Measurements from ENCODE around the gene INPP5J.
"Not testable (repeated sequence)": the region's sequence is repeated elsewhere in the genome, so short reads cannot be mapped to it uniquely, and the experiment has no call there.

Gene INPP5J

GRCh38 chr22:31122532-31123291 lies at the start of gene INPP5J:
Gene INPP5J (plus strand): TSS chr22:31122966. CDS start chr22:31123015, 49 bp downstream.
- no peak for DNase-seq

- DNase-seq, result not testable (repeated sequence)
Measured at GRCh38 chr22:31073125-31073524, 49.6 kb upstream of the INPP5J start.

- DNase-seq, result not testable (repeated sequence)
Measured at GRCh38 chr22:31073545-31074145, 49.1 kb upstream of the INPP5J start.

- DNase-seq, result no peak
Measured at GRCh38 chr22:31075961-31076360, 46.8 kb upstream of the INPP5J start.

- no peak for DNase-seq
Measured at GRCh38 chr22:31077681-31078080, 45.1 kb upstream of the INPP5J start.

GRCh38 chr22:31078389-31078788 lies 44.4 kb upstream of the INPP5J start:
- DNase-seq, result not testable (repeated sequence)

- DNase-seq, result no peak
Measured at GRCh38 chr22:31079095-31079642, 43.6 kb upstream of the INPP5J start.

GRCh38 chr22:31080164-31080847 lies 42.5 kb upstream of the INPP5J start:
- DNase-seq, result no peak

GRCh38 chr22:31080848-31081649 lies 41.7 kb upstream of the INPP5J start, which contains the start of gene SMTN:
Gene SMTN (plus strand): TSS chr22:31081318. CDS start chr22:31083259, 1,941 bp downstream.
- peak; percentile 90 for DNase-seq

- DNase-seq, result no peak
Measured at GRCh38 chr22:31081963-31082605, 40.7 kb upstream of the INPP5J start.

- DNase-seq, result peak; percentile 48
Measured at GRCh38 chr22:31082606-31083376, 40.0 kb upstream of the INPP5J start.

- no peak for DNase-seq
Measured at GRCh38 chr22:31083377-31083768, 39.4 kb upstream of the INPP5J start.

- DNase-seq, result peak; percentile 15
Measured at GRCh38 chr22:31083923-31084810, 38.6 kb upstream of the INPP5J start.

- peak; percentile 83 for DNase-seq
Measured at GRCh38 chr22:31084811-31085492, 37.8 kb upstream of the INPP5J start.

GRCh38 chr22:31085493-31085824 lies 37.3 kb upstream of the INPP5J start:
- DNase-seq, result no peak

GRCh38 chr22:31085928-31086327 lies 36.8 kb upstream of the INPP5J start:
- no peak for DNase-seq

- DNase-seq, result no peak
Measured at GRCh38 chr22:31086703-31087330, 35.9 kb upstream of the INPP5J start.

GRCh38 chr22:31087744-31088215 lies 35.0 kb upstream of the INPP5J start:
- DNase-seq, result no peak

Data from activated T-cell treated with anti-CD3 and anti-CD28 coated beads for 4 hours (primary cell).